22Rv1 (cell line): ENCODE results near the gene ABCC5.

Experiments
- H3K27ac ChIP-seq: fragments of 450-650 bp; 2 replicates; pipeline ENCODE4 v1.5.1; 2017
- CTCF ChIP-seq: fragments of 450-650 bp; IDR thresholded peaks from 2 replicates; pipeline ENCODE4 v1.5.1; 2017; ENCODE audit warnings: mild to moderate bottlenecking
- ZFX ChIP-seq: fragments of 450-650 bp; IDR thresholded peaks from 2 replicates; pipeline ENCODE4 v1.6.1; 2017; ENCODE audit warnings: antibody characterized with exemption, borderline replicate concordance

The ABCC5 gene

GRCh38 chr3:183904833-183905780 lies 112.6 kb downstream of the ABCC5 start:
- no peak overlapping the region for H3K27ac ChIP-seq
- TF ChIP-seq ZFX = no peak
- no peak for TF ChIP-seq CTCF

- no peak overlapping the region for H3K27ac ChIP-seq
- no peak for TF ChIP-seq ZFX
- no peak; the same call in 1 of the 2 replicates for TF ChIP-seq CTCF
Measured at GRCh38 chr3:183898028-183898431, 119.7 kb downstream of the ABCC5 start.

- H3K27ac ChIP-seq = no peak overlapping the region
- TF ChIP-seq ZFX = no peak
- TF ChIP-seq CTCF = no peak
Measured at GRCh38 chr3:183897606-183898005, 120.1 kb downstream of the ABCC5 start.

GRCh38 chr3:183896610-183897009 lies 121.1 kb downstream of the ABCC5 start:
- no peak overlapping the region for H3K27ac ChIP-seq
- no peak for TF ChIP-seq ZFX
- no peak for TF ChIP-seq CTCF

GRCh38 chr3:183896184-183896583 lies 121.5 kb downstream of the ABCC5 start:
- TF ChIP-seq ZFX (no peak), CTCF (no peak)
- no peak overlapping the region for H3K27ac ChIP-seq

GRCh38 chr3:183895774-183896173 lies 121.9 kb downstream of the ABCC5 start:
- no peak overlapping the region for H3K27ac ChIP-seq
- TF ChIP-seq ZFX (no peak), CTCF (no peak)

- no peak overlapping the region for H3K27ac ChIP-seq
- TF ChIP-seq CTCF = peak; percentile 77
- TF ChIP-seq ZFX = no peak
Measured at GRCh38 chr3:183895296-183895695, 122.4 kb downstream of the ABCC5 start.
